ENCODE results near the gene TXLNG. TPM values are rescaled to one million over a fixed set of nuclear protein-coding genes. Genes with fewer than 3 reads are reported as not detected.

The TXLNG gene
- total and polyA plus RNA-seq, 2 donors (not counting 1 experiment from before 2014, with no cell fraction given), result 12.5 to 13.1 TPM

DNA sequence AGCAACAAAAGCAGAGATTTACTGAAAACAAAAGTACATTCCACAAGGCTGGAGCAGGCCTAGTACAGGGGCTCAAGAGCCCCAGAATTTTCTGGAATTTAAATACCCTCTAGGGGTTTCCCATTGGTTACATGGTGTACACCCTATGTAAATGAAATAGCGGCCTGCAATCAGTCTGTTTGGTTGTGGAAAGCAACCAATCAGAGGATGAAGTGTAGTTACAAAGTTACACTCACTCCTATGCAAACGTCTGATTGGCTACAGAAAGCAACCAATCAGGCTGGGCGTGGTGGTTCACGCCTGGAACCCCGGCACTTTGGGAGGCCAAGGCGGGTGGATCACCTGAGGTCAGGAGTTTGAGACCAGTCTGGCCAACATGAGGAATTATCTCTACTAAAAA lies 13.8 kb upstream of the TXLNG start:
- Histone ChIP-seq H3K27me3 (replicated peaks in 1 of 4; ENCODE audit: control extremely low read depth in 1 of 4, control insufficient read depth in 3 of 4, insufficient read depth in 4 of 4, low read length in 3 of 4) (no peaks in the 10 kb centered on the region), H3K4me2 (replicated peaks; ENCODE audit: low read depth, low read length, poor library complexity, severe bottlenecking) (no peak overlapping the region), H3K36me3 (replicated peaks in 1 of 2; ENCODE audit: control extremely low read depth in 1 of 2, control insufficient read depth in 1 of 2, extremely low read depth in 1 of 2, insufficient read depth in 2 of 2, low read length in 1 of 2) (no peaks in the 10 kb centered on the region), H3K27ac (ENCODE audit: low read length in 2 of 2) (no peak overlapping the region), H3K9ac (ENCODE audit: low read length) (no peak overlapping the region), H3K9me3 (ENCODE audit: control extremely low read depth in 1 of 3, control insufficient read depth in 2 of 3, insufficient read depth in 1 of 3, low read length in 2 of 3) (no peaks in the 10 kb centered on the region), H2AFZ (ENCODE audit: insufficient read depth, low read depth, low read length, poor library complexity, severe bottlenecking) (no peak overlapping the region), H3K79me2 (ENCODE audit: control insufficient read depth, insufficient read depth, low read length) (no peaks in the 10 kb centered on the region), H3K4me3 (ENCODE audit: control extremely low read depth in 1 of 5, extremely low read depth in 1 of 5, insufficient read depth in 1 of 5, low read depth in 2 of 5, low read length in 4 of 5) (no peak overlapping the region), H3K4me1 (ENCODE audit: control insufficient read depth in 2 of 2, insufficient read depth in 2 of 2, low read length in 2 of 2) (no peaks in the 10 kb centered on the region), H4K20me1 (ENCODE audit: control insufficient read depth, insufficient read depth, low read length, poor library complexity, severe bottlenecking) (no peaks in the 10 kb centered on the region)
- Mint-ChIP-seq H3K4me3 (no peak overlapping the region), H3K27me3 (no peaks in the 10 kb centered on the region), H3K27ac (no peak overlapping the region), H3K9me3 (ENCODE audit: insufficient read depth) (no peaks in the 10 kb centered on the region), H3K4me1 (peaks cover 2% of the 10 kb centered on the region)
- intact Hi-C loops (cut with micrococcal nuclease), result no loop called here
- ChIA-PET POLR2A (no interaction called here), CTCF (no interaction called here)
- no peak for TF ChIP-seq EZH2 (IDR thresholded peaks at IDR 0.05; ENCODE audit: borderline replicate concordance, insufficient read depth, low read depth, low read length, poor library complexity, severe bottlenecking)
- TF ChIP-seq, protein P1, sequence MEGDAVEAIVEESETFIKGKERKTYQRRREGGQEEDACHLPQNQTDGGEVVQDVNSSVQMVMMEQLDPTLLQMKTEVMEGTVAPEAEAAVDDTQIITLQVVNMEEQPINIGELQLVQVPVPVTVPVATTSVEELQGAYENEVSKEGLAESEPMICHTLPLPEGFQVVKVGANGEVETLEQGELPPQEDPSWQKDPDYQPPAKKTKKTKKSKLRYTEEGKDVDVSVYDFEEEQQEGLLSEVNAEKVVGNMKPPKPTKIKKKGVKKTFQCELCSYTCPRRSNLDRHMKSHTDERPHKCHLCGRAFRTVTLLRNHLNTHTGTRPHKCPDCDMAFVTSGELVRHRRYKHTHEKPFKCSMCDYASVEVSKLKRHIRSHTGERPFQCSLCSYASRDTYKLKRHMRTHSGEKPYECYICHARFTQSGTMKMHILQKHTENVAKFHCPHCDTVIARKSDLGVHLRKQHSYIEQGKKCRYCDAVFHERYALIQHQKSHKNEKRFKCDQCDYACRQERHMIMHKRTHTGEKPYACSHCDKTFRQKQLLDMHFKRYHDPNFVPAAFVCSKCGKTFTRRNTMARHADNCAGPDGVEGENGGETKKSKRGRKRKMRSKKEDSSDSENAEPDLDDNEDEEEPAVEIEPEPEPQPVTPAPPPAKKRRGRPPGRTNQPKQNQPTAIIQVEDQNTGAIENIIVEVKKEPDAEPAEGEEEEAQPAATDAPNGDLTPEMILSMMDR (IDR thresholded peaks at IDR 0.05), result no peak
- no peak for DNase-seq
- no peak for ATAC-seq (ENCODE audit: low read depth)
- no CpG with 5 or more reads among the region's 6 CpGs for WGBS (ENCODE audit: insufficient coverage)

DNA sequence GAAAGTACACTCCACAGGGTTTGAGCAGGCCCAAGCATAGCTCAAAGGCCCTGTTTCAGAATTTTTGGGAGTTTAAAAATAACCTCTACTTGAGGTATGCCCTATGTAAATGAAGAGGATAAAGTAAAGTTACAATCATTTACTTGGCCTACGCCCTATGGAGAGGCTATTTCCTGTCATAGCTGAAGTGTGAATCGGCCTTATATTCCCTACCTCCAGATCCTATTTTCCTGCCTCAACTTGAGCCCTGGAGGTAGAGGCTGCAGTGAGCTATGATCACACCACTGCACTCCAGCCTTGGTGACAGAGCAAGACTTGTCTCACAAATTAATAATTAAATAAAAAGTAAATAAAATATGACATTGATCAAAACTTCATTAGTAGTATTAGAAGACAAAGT lies 11.5 kb upstream of the TXLNG start:
- H3K27ac Mint-ChIP-seq, result no peak overlapping the region
- no peaks in the 10 kb centered on the region for H3K9me3 Mint-ChIP-seq (ENCODE audit: insufficient read depth)
- Histone ChIP-seq H3K27me3 (replicated peaks in 1 of 4; ENCODE audit: control extremely low read depth in 1 of 4, control insufficient read depth in 3 of 4, insufficient read depth in 4 of 4, low read length in 3 of 4) (no peaks in the 10 kb centered on the region), H3K79me2 (ENCODE audit: control insufficient read depth, insufficient read depth, low read length) (no peaks in the 10 kb centered on the region), H3K9ac (ENCODE audit: low read length) (no peak overlapping the region), H4K20me1 (ENCODE audit: control insufficient read depth, insufficient read depth, low read length, poor library complexity, severe bottlenecking) (no peaks in the 10 kb centered on the region), H3K4me2 (replicated peaks; ENCODE audit: low read depth, low read length, poor library complexity, severe bottlenecking) (no peak overlapping the region), H2AFZ (ENCODE audit: insufficient read depth, low read depth, low read length, poor library complexity, severe bottlenecking) (no peak overlapping the region), H3K27ac (ENCODE audit: low read length in 2 of 2) (no peak overlapping the region), H3K36me3 (replicated peaks in 1 of 2; ENCODE audit: control extremely low read depth in 1 of 2, control insufficient read depth in 1 of 2, extremely low read depth in 1 of 2, insufficient read depth in 2 of 2, low read length in 1 of 2) (no peaks in the 10 kb centered on the region), H3K9me3 (ENCODE audit: control extremely low read depth in 1 of 3, control insufficient read depth in 2 of 3, insufficient read depth in 1 of 3, low read length in 2 of 3) (no peaks in the 10 kb centered on the region), H3K4me3 (ENCODE audit: control extremely low read depth in 1 of 5, extremely low read depth in 1 of 5, insufficient read depth in 1 of 5, low read depth in 2 of 5, low read length in 4 of 5) (no peak overlapping the region), H3K4me1 (ENCODE audit: control insufficient read depth in 2 of 2, insufficient read depth in 2 of 2, low read length in 2 of 2) (no peaks in the 10 kb centered on the region)
- no peaks in the 10 kb centered on the region for H3K27me3 Mint-ChIP-seq
- no CpG with 5 or more reads among the region's 2 CpGs for WGBS (ENCODE audit: insufficient coverage)
- DNase-seq, result no peak
- no peak for ATAC-seq (ENCODE audit: low read depth)
- no peak overlapping the region for H3K4me3 Mint-ChIP-seq
- POLR2A ChIA-PET, result no interaction called here
- TF ChIP-seq, protein P1 (IDR thresholded peaks at IDR 0.05), result no peak
- TF ChIP-seq EZH2 (IDR thresholded peaks at IDR 0.05; ENCODE audit: borderline replicate concordance, insufficient read depth, low read depth, low read length, poor library complexity, severe bottlenecking), result no peak
- CTCF ChIA-PET, result no interaction called here
- intact Hi-C loops (cut with micrococcal nuclease), result no loop called here
- H3K4me1 Mint-ChIP-seq, result peaks cover 2% of the 10 kb centered on the region

All from B cell (primary cell).